ENCODE results near the gene ACOT4.
"Not testable (repeated sequence)": the region's sequence is repeated elsewhere in the genome, so short reads cannot be mapped to it uniquely, and the experiment has no call there.

The ACOT4 gene

GRCh38 chr14:73591690-73592449 lies at the start of gene ACOT4:
Gene ACOT4, plus strand, starts transcription at chr14:73591873. Its CDS starts 87 bp downstream, at chr14:73591960.
- no peak for DNase-seq

DNA sequence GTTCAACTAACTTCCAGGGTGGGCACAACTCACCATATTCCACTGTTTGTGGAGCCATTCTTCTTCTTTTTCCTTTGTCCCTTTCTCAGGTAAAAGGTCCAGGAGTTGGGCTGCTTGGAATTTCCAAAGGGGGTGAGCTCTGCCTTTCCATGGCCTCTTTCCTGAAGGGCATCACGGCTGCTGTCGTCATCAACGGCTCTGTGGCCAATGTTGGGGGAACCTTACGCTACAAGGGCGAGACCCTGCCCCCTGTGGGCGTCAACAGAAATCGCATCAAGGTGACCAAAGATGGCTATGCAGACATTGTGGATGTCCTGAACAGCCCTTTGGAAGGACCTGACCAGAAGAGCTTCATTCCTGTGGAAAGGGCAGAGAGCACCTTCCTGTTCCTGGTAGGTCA lies 48.7 kb upstream of the ACOT4 start:
- DNase-seq: not testable (repeated sequence)

- not testable (repeated sequence) for DNase-seq
Measured at GRCh38 chr14:73545353-73545752, 46.3 kb upstream of the ACOT4 start.

DNA sequence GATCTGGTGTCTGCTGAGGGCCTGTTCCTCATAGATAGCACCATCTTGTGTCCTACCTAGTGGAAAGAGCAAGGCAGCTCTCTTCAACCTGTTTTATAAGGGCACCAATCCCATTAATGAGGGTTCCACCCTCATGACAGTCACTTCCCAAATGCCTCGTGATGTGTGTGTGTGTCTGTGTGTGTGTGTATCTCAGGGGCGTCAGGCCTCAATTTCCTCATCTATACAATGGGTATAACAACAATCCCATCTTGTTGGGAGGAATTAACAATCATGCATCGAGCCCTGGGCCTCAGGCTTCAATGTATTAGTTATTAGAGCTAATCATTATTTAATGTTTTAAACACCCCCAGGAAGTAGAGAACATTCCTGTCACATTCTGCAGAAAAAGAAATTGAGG lies 42.6 kb upstream of the ACOT4 start:
- not testable (repeated sequence) for DNase-seq

DNA sequence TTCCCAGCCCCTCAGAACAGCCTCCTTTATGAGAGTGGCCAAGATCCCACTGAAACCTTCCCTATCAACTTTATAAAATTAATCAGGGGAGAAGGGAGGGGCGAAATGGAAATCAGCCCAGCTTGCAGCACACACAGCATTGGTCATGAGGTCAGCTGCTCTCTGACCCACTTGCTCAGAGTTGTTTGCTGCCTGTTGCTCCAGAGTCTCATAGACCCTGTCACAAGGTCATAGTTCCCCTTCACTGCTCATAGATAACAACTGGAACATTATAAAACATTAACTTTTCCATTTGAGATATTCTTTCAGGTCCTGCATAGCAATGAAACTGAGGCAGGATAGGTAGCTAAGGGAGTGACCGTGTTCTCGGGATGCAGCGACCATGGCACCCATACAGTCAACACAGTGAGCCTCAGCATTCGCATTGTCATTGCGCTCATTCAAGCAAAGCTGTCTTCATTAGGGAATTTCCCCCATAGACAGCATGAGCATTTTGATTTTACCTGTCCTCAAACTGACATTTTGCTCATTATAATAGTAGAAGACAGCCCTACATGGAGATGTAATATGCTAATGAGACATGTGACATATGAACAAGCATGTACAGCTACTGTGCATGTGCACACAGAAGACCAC lies 41.7 kb upstream of the ACOT4 start:
- DNase-seq: not testable (repeated sequence)

- DNase-seq: no peak
Measured at GRCh38 chr14:73553845-73554244, 37.8 kb upstream of the ACOT4 start.

- not testable (repeated sequence) for DNase-seq
Measured at GRCh38 chr14:73557201-73557600, 34.5 kb upstream of the ACOT4 start.

- DNase-seq: not testable (repeated sequence)
Measured at GRCh38 chr14:73558238-73558637, 33.4 kb upstream of the ACOT4 start.

DNA sequence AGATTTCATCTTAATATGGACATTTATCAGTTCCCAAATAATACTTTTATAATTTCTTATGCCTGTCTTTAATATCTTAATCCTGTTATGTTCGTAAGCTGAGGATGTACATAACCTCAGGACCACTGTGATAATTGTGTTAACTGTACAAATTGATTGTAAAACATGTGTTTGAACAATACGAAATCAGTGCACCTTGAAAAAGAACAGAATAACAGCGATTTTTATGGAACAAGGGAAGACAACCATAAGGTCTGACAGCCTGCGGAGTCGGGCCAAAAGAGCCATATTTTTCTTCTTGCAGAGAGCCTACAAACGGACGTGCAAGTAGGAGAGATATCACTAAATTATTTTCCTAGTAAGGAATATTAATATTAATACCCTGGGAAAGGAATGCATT lies 29.4 kb upstream of the ACOT4 start:
- not testable (repeated sequence) for DNase-seq

DNA sequence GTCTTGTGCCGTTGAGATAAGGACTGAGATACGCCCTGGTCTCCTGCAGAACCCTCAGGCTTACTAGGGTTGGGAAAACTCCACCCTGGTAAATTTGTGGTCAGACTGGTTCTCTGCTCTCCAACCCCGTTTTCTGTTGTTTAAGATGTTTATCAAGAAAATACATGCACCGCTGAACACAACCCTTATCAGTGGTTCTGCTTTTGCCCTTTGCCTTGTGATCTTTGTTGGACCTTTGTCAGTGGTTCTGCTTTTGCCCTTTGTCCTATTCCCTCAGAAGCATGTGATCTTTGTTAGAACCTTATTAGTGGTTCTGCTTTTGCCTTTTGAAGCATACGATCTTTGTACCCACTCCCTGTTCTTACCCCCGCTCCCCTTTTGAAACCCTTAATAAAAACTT lies 29.0 kb upstream of the ACOT4 start:
- DNase-seq: peak; percentile 12

GRCh38 chr14:73566431-73566830 lies 25.2 kb upstream of the ACOT4 start:
- not testable (repeated sequence) for DNase-seq

DNA sequence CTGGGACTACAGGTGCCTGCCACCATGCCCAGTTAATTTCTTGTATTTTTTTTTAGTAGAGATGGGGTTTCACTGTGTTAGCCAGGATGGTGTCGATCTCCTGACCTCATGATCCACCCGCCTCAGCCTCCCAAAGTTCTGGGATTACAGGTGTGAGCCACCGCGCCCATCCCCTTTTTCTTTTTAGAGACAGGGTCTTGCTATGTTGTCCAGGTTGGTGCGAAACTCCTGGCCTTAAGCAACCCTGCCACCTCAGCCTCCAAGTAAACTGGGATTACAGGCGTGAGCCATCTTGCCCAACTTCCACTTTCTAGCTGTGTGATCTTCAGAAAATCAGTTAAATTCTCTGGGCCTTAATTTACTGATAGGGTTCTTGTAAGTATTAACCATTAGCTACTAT lies 24.7 kb upstream of the ACOT4 start:
- DNase-seq: not testable (repeated sequence)

DNA sequence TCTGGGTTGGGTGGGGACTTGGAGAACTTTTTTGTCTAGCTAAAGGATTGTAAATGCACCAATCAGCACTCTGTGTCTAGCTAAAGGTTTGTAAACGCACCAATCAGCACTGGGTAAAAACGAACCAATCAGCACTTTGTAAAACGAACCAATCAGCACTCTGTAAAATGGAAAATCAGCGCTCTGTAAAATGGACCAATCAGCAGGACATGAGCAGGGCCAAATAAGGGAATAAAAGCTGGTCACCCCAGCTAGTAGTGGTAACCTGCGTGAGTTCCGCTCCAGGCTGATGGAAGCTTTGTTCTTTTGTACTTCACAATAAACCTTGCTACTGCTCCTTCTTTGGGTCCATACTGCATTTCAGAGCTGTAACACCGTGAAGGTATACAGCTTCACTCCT lies 24.3 kb upstream of the ACOT4 start:
- no peak for DNase-seq

DNA sequence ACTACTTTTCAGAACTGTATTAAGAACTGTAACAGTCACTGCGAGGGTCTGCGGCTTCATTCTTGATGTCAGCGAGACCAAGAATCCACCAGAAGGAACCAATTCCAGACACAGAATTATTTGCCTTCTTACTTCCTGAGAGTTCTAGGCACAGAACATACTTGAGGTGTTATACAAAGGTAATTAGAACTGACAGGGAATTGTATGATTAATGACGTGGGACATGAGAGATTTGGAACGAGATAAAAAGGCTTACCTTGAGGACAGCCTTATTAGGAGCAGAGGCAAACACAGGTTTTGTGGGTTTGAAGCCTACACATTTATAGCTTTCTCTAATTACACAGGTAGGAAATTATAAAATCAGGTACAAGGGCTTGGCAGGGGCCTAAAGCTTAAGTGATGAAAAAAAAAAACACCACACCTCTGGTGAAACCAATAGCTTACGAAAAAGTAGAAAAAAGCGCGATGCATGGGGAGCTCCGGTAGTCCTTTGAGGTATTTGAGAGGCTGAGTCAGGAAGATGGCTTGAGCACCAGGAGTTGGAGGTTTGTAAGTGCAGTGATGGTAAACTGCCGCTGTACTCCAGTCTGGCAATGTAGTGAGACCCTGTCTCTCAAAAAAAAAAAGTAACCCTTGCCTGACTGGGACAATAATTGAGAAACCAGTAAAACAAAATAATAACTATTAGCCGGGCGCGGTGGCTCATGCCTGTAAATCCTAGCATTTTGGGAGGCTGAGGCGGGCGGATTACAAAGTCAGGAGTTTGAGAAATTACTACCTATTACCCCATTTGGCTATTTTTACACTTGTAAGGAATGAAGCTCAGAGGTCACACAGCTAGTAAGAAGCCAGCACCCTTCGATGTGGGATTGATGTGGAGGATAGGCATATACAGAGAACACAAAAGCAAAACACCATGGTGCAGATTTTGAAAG lies 23.5 kb upstream of the ACOT4 start:
- DNase-seq: no peak

DNA sequence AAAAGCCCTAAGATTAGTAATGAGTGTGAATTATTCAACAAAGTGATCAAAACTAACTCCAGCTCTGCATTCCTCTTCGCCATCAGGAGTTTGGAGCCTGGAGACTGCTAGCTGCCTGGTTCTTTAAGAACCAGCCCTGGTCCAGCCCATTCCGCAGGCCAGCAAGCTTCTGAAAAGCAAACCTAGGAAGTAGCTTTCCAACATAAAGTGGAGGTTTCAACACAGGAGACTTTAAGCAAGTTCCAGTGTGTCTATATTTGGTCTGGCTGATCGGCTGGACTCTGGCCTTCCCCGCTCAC lies 22.8 kb upstream of the ACOT4 start:
- not testable (repeated sequence) for DNase-seq

- DNase-seq: peak; percentile 51
Measured at GRCh38 chr14:73569185-73569958, 22.3 kb upstream of the ACOT4 start, which contains the start of gene ACOT2. Gene ACOT2, plus strand, starts transcription at chr14:73569213. Its CDS starts 28 bp downstream, at chr14:73569241.

GRCh38 chr14:73570913-73571312 lies 20.8 kb upstream of the ACOT4 start:
- not testable (repeated sequence) for DNase-seq

- not testable (repeated sequence) for DNase-seq
Measured at GRCh38 chr14:73573034-73573433, 18.6 kb upstream of the ACOT4 start.

GRCh38 chr14:73573740-73574139 lies 17.9 kb upstream of the ACOT4 start:
- DNase-seq: not testable (repeated sequence)

DNA sequence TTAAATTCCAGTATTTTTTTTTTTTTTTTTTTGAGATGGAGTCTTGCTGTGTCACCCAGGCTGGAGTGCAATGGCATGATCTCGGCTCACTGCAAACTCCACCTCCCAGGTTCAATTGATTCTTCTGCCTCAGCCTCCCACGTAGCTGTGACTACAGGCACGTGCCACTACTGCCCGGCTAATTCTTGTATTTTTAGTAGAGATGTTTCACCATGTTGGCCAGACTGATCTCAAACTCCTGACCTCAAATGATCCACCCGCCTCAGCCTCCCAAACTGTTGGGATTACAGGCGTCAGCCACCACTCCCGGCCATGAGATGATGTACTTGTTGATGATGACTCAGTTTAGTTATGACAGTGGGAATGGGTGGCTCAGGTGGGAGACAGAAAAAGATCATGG lies 17.4 kb upstream of the ACOT4 start:
- DNase-seq: not testable (repeated sequence)

GRCh38 chr14:73576391-73576790 lies 15.3 kb upstream of the ACOT4 start:
- DNase-seq: no peak

DNA sequence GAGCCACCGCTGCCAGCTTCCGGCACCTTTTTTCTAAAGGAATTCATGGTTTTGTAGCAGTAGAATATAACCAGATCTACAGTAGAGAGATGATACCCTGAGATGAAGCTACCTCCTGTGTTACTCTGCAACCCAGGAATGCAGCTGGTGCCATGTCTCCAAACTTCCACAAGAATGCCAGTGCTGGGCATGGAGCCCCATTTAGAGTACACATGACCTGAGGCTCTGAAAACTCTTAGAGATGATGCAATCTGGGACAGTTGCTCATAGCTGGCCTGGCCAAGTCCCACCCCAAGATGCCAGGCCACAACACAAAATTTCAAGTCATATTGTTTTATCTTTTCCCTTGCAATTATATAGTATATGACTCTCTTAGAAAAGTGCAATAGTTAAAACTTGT lies 14.5 kb upstream of the ACOT4 start:
- not testable (repeated sequence) for DNase-seq
